ENCODE data around the gene AKAP9.
A peak's percentile ranks its signal among the peaks of the same experiment; 100 is the strongest.
"Not testable (repeated sequence)": the region's sequence is repeated elsewhere in the genome, so short reads cannot be mapped to it uniquely, and the experiment has no call there.

The AKAP9 gene

GRCh38 chr7:91940572-91941341 lies at the start of gene AKAP9:
Gene AKAP9, plus strand, starts transcription at chr7:91940862. Its CDS starts 238 bp downstream, at chr7:91941100.
- DNase-seq: peak; percentile 79 to 91 (median 85)

GRCh38 chr7:91892099-91892705 lies 48.5 kb upstream of the AKAP9 start:
- DNase-seq: no peak

GRCh38 chr7:91892821-91893340 lies 47.8 kb upstream of the AKAP9 start:
- no peak for DNase-seq

- not testable (repeated sequence) for DNase-seq
Observed at GRCh38 chr7:91893699-91894098, 47.0 kb upstream of the AKAP9 start.

GRCh38 chr7:91894781-91895480 lies 45.7 kb upstream of the AKAP9 start:
- no peak for DNase-seq

GRCh38 chr7:91898240-91898992 lies 42.2 kb upstream of the AKAP9 start:
- DNase-seq: no peak

GRCh38 chr7:91899563-91899962 lies 41.1 kb upstream of the AKAP9 start:
- no peak for DNase-seq

- DNase-seq: peak; percentile 67 to 86 (median 78)
Observed at GRCh38 chr7:91910171-91910570, 30.5 kb upstream of the AKAP9 start.

- no peak for DNase-seq
Observed at GRCh38 chr7:91911121-91911520, 29.5 kb upstream of the AKAP9 start.

GRCh38 chr7:91912494-91912893 lies 28.2 kb upstream of the AKAP9 start:
- no peak for DNase-seq

- DNase-seq: no peak
Observed at GRCh38 chr7:91913612-91914011, 27.1 kb upstream of the AKAP9 start.

- no peak for DNase-seq
Observed at GRCh38 chr7:91915401-91916050, 25.1 kb upstream of the AKAP9 start.

GRCh38 chr7:91916051-91916440 lies 24.6 kb upstream of the AKAP9 start:
- DNase-seq: no peak

GRCh38 chr7:91918356-91918755 lies 22.3 kb upstream of the AKAP9 start:
- no peak for DNase-seq

- no peak for DNase-seq
Observed at GRCh38 chr7:91922857-91923256, 17.8 kb upstream of the AKAP9 start.

- no peak for DNase-seq
Observed at GRCh38 chr7:91927912-91928311, 12.8 kb upstream of the AKAP9 start.

GRCh38 chr7:91929463-91929862 lies 11.2 kb upstream of the AKAP9 start:
- no peak for DNase-seq

- peak; percentile 47 to 63 (median 49) for DNase-seq
Observed at GRCh38 chr7:91940171-91940570, 491 bp upstream of the AKAP9 start.

GRCh38 chr7:91941450-91941849 lies 788 bp downstream of the AKAP9 start:
- peak; percentile 22 to 26 (median 24) for DNase-seq

- no peak for DNase-seq
Observed at GRCh38 chr7:91942312-91942711, 1.6 kb downstream of the AKAP9 start.

- DNase-seq: not testable (repeated sequence)
Observed at GRCh38 chr7:91944970-91945369, 4.3 kb downstream of the AKAP9 start.

- DNase-seq: peak; percentile 26 to 49 (median 41)
Observed at GRCh38 chr7:91945476-91945875, 4.8 kb downstream of the AKAP9 start.

Data from suppressor macrophage treated with lipopolysaccharide for 1 hour (primary cell).